IMR-90 (cell line): ENCODE results near the gene MPP2. TPM values are rescaled to one million over a fixed set of nuclear protein-coding genes. Genes with fewer than 3 reads are reported as not detected.

Experiments
- ATAC-seq: fragments of 200-7000 bp; cut with Tn5 transposase; 2 replicates; pipeline ENCODE4 v1.9.1; 2020; ENCODE audit warnings: low read depth, mild to moderate bottlenecking, moderate library complexity
- BruUV-seq: library from RNA; stranded (reverse); fragments of 400-500 nt; replicated peaks from 2 replicates; lab custom pipeline; 2021; lab: Mats Ljungman, UMichigan
- CTCF ChIA-PET: fragments of 300-600 bp; formaldehyde crosslinking; extraction: SDS; loops from one replicate; lab custom pipeline; 2021; ENCODE audit warnings: antibody characterized with exemption; lab: Yijun Ruan, JAX
- POLR2A ChIA-PET: fragments of 300-600 bp; sonication (Branson Sonifier 250); formaldehyde crosslinking; loops from one replicate; lab custom pipeline; 2022; ENCODE audit warnings: antibody characterized with exemption; ENCODE audit not compliant: unreplicated experiment; lab: Charles Lee
- DNase-seq: peaks from one replicate; pipeline ENCODE4 v3.0.0; 2013
- H2AFZ ChIP-seq: replicated peaks from 2 replicates; pipeline ENCODE3; 2013; ENCODE audit warnings: low read length, mild to moderate bottlenecking; ENCODE audit not compliant: poor library complexity
- H2AK5ac ChIP-seq: 2 replicates; pipeline ENCODE4 v1.6.1; 2013; ENCODE audit warnings: low read depth, low read length, inconsistent platforms
- H2AK9ac ChIP-seq: replicated peaks from 2 replicates; pipeline ENCODE3; 2013; ENCODE audit warnings: mild to moderate bottlenecking, low read depth, low read length, moderate library complexity; ENCODE audit not compliant: poor library complexity
- H2BK120ac ChIP-seq: 2 replicates; pipeline ENCODE4 v1.6.1; 2013; ENCODE audit warnings: low read depth, low read length, inconsistent platforms
- H2BK15ac ChIP-seq: 3 replicates; pipeline ENCODE4 v1.6.1; 2013; ENCODE audit warnings: low read depth, low read length, inconsistent platforms
- H2BK20ac ChIP-seq: 2 replicates; pipeline ENCODE4 v1.6.1; 2013; ENCODE audit warnings: low read depth, mild to moderate bottlenecking, inconsistent platforms, low read length, moderate library complexity
- H2BK5ac ChIP-seq: 2 replicates; pipeline ENCODE4 v1.6.1; 2013; ENCODE audit warnings: mild to moderate bottlenecking, low read depth, low read length, inconsistent platforms; ENCODE audit not compliant: poor library complexity, severe bottlenecking
- H3K14ac ChIP-seq: replicated peaks from 2 replicates; pipeline ENCODE4 v1.6.1; 2013; ENCODE audit warnings: low read depth, low read length, inconsistent platforms
- H3K18ac ChIP-seq: 2 replicates; pipeline ENCODE4 v1.6.1; 2013; ENCODE audit warnings: low read depth, low read length, control low read depth
- H3K23ac ChIP-seq: 2 replicates; pipeline ENCODE4 v1.6.1; 2013; ENCODE audit warnings: low read depth, low read length, inconsistent platforms
- H3K27ac ChIP-seq: 2 replicates; pipeline ENCODE4 v1.5.1; 2013; ENCODE audit warnings: mild to moderate bottlenecking, control low read depth, low read length; ENCODE audit not compliant: insufficient read depth
- H3K27me3 ChIP-seq: 2 replicates; pipeline ENCODE4 v1.6.1; 2013; ENCODE audit warnings: low read length; ENCODE audit not compliant: control insufficient read depth, insufficient read depth
- H3K36me3 ChIP-seq: 2 replicates; pipeline ENCODE4 v1.6.1; 2013; ENCODE audit warnings: low read length, mixed read lengths; ENCODE audit not compliant: control insufficient read depth, insufficient read depth
- H3K4ac ChIP-seq: 2 replicates; pipeline ENCODE4 v1.6.1; 2013; ENCODE audit warnings: low read depth, low read length, inconsistent platforms
- H3K4me1 ChIP-seq: 2 replicates; pipeline ENCODE4 v1.6.1; 2013; ENCODE audit warnings: low read length, mixed read lengths; ENCODE audit not compliant: control insufficient read depth, insufficient read depth
- H3K4me2 ChIP-seq: 2 replicates; pipeline ENCODE4 v1.6.1; 2013; ENCODE audit warnings: low read depth, mild to moderate bottlenecking, control low read depth, low read length, moderate library complexity
- H3K4me3 ChIP-seq: 2 replicates; pipeline ENCODE4 v1.5.1; 2013; ENCODE audit warnings: low read depth, mild to moderate bottlenecking, control low read depth, low read length, moderate library complexity; ENCODE audit not compliant: insufficient read depth
- H3K56ac ChIP-seq: 2 replicates; pipeline ENCODE4 v1.6.1; 2013; ENCODE audit warnings: low read length, inconsistent platforms; ENCODE audit not compliant: insufficient read depth; ENCODE audit errors: extremely low read depth
- H3K79me1 ChIP-seq, 2 experiments: 2 replicates each; pipeline ENCODE4 v1.6.1; 2013; ENCODE audit warnings: low read length in 2 of 2, inconsistent platforms in 1 of 2, low read depth in 1 of 2
- H3K9ac ChIP-seq: 2 replicates; pipeline ENCODE4 v1.6.1; 2013; ENCODE audit warnings: low read depth, low read length, control low read depth
- H3K9me1 ChIP-seq: 2 replicates; pipeline ENCODE4 v1.6.1; 2013; ENCODE audit warnings: low read length, inconsistent platforms; ENCODE audit not compliant: insufficient read depth
- H3K9me3 ChIP-seq: 2 replicates; pipeline ENCODE4 v1.6.1; 2013; ENCODE audit warnings: low read length; ENCODE audit not compliant: control insufficient read depth, insufficient read depth
- H4K20me1 ChIP-seq: 2 replicates; pipeline ENCODE4 v1.6.1; 2013; ENCODE audit warnings: low read length, inconsistent platforms; ENCODE audit not compliant: insufficient read depth
- H4K5ac ChIP-seq: 2 replicates; pipeline ENCODE4 v1.6.1; 2013; ENCODE audit warnings: mild to moderate bottlenecking, low read depth, low read length, control low read depth
- H4K8ac ChIP-seq, 2 experiments: 2 replicates each; pipeline ENCODE4 v1.6.1; 2013; ENCODE audit warnings: low read depth in 2 of 2, low read length in 2 of 2, control low read depth in 1 of 2, inconsistent platforms in 1 of 2
- H4K91ac ChIP-seq: 2 replicates; pipeline ENCODE4 v1.6.1; 2013; ENCODE audit warnings: low read depth, low read length, inconsistent platforms; ENCODE audit not compliant: insufficient read depth
- BHLHE40 ChIP-seq: fragments of 150-350 bp; IDR thresholded peaks from 2 replicates; pipeline ENCODE4 v1.6.1; 2016; ENCODE audit warnings: mild to moderate bottlenecking, low read depth, low read length
- CTCF ChIP-seq: conservative IDR thresholded peaks from 2 replicates; pipeline ENCODE4 v1.5.1; 2012; ENCODE audit warnings: mild to moderate bottlenecking, low read depth, low read length, improper control_type of control experiment
- ELK1 ChIP-seq: fragments of 150-350 bp; IDR thresholded peaks from 2 replicates; pipeline ENCODE4 v1.6.1; 2016; ENCODE audit warnings: low read depth, mild to moderate bottlenecking, low read length, moderate library complexity, borderline replicate concordance
- FOS ChIP-seq: fragments of 150-350 bp; IDR thresholded peaks from 2 replicates; pipeline ENCODE4 v1.6.1; 2016; ENCODE audit warnings: low read depth, low read length
- MAFK ChIP-seq: IDR thresholded peaks from 2 replicates; pipeline ENCODE4 v1.6.1; 2012; ENCODE audit warnings: low read depth, low read length, improper control_type of control experiment
- MAZ ChIP-seq: IDR thresholded peaks from 2 replicates; pipeline ENCODE4 v1.6.1; 2012; ENCODE audit warnings: low read depth, mild to moderate bottlenecking, low read length, improper control_type of control experiment, moderate library complexity, borderline replicate concordance
- MXI1 ChIP-seq: IDR thresholded peaks from 2 replicates; pipeline ENCODE4 v1.6.1; 2012; ENCODE audit warnings: low read depth, mild to moderate bottlenecking, low read length, moderate library complexity, borderline replicate concordance
- RAD21 ChIP-seq: IDR thresholded peaks from 2 replicates; pipeline ENCODE4 v1.6.1; 2012; ENCODE audit warnings: low read length, improper control_type of control experiment
- SMC3 ChIP-seq: fragments of 150-350 bp; IDR thresholded peaks from 2 replicates; pipeline ENCODE4 v1.6.1; 2016; ENCODE audit warnings: low read depth, mild to moderate bottlenecking, antibody characterized with exemption, low read length, moderate library complexity
- USF2 ChIP-seq: fragments of 150-350 bp; IDR thresholded peaks from 2 replicates; pipeline ENCODE4 v1.6.1; 2017; ENCODE audit warnings: mild to moderate bottlenecking, antibody characterized with exemption, low read length, low read depth
- WGBS, 2 experiments: methylation state at CpG; one replicate each; pipeline versions ENCODE4 v1.1.5 to v1.1.7; 2013; ENCODE audit warnings: missing lambda C conversion rate in 2 of 2; ENCODE audit not compliant: insufficient read length in 1 of 2; ENCODE audit errors: extremely low coverage in 2 of 2; 5-methylcytosine and 5-hydroxymethylcytosine counted together
- dilution Hi-C: fragments of 300-500 bp; cut with HindIII; formaldehyde crosslinking; loops from one replicate; pipeline ENCODE4 v1.14.3; 2018; ENCODE audit warnings: low sequenced_read_pairs; ENCODE audit not compliant: unreplicated experiment
- in situ Hi-C: fragments of 300-500 bp; cut with MboI; formaldehyde crosslinking; loops from 3 replicates; pipeline ENCODE4 v1.14.3; 2019; ENCODE audit warnings: low sequenced_read_pairs, inconsistent platforms, mixed read lengths
- intact Hi-C: fragments of 100-400 bp; cut with micrococcal nuclease; formaldehyde crosslinking; loops from 2 replicates; pipeline ENCODE4 v1.10.0; 2022
- polyA plus RNA-seq, 3 experiments: library from polyadenylated mRNA; depleted of rRNA; stranded (reverse); fragments of >200 nt; gene quantifications; 2 replicates each; pipeline ENCODE4 v1.2.3, GENCODE V29; 2012; ENCODE audit warnings: low replicate concordance in 1 of 3
- total RNA-seq: library from RNA; depleted of rRNA; stranded (reverse); fragments of >200 nt; gene quantifications from 2 replicates; pipeline ENCODE4 v1.2.3, GENCODE V29; 2012

MPP2 gene
- total and polyA plus RNA-seq, 2 of the 4 experiments (the other 2 are of a cell fraction), result 3.2 to 3.8 TPM

- Histone ChIP-seq H3K56ac (no peak overlapping the region), H4K8ac (no peak overlapping the region), H3K9me1 (peaks cover 3% of the 10 kb centered on the region; the same call in 1 of the 2 replicates), H3K23ac (no peak overlapping the region), H3K36me3 (no peaks in the 10 kb centered on the region), H4K5ac (no peak overlapping the region), H3K4ac (no peak overlapping the region), H2BK120ac (no peak overlapping the region), H3K9ac (no peak overlapping the region), H2BK15ac (no peak overlapping the region), H2AFZ (no peak overlapping the region), H4K91ac (no peak overlapping the region), H2BK5ac (no peak overlapping the region), H2AK9ac (no peak overlapping the region), H3K14ac (no peak overlapping the region), H3K9me3 (no peaks in the 10 kb centered on the region), H2AK5ac (no peak overlapping the region), H3K4me2 (no peak overlapping the region), H3K27me3 (peaks cover 66% of the 10 kb centered on the region), H2BK20ac (no peak overlapping the region), H4K20me1 (no peaks in the 10 kb centered on the region), H3K27ac (no peak overlapping the region), H3K18ac (no peak overlapping the region), H3K4me1 (no peaks in the 10 kb centered on the region), H3K79me1 (no peaks in the 10 kb centered on the region), H3K4me3 (no peak overlapping the region)
- DNase-seq (peak; percentile 22), ATAC-seq (peak; percentile 29; the same call in 1 of the 2 replicates)
- ChIA-PET CTCF (no interaction called here), POLR2A (no interaction called here)
- no TSS peak for BruUV-seq
- intact Hi-C loops (no loop called here), in situ Hi-C loops (no loop called here), dilution Hi-C loops (no loop called here)
- WGBS, 2 experiments, result no CpG with 5 or more reads among the region's 3 CpGs
- TF ChIP-seq ELK1, result no peak
- TF ChIP-seq MXI1, result no peak
- no peak for TF ChIP-seq SMC3
- no peak for TF ChIP-seq CTCF
- no peak for TF ChIP-seq BHLHE40
- TF ChIP-seq FOS, result no peak
- no peak for TF ChIP-seq MAFK
- TF ChIP-seq RAD21, result no peak
- no peak for TF ChIP-seq MAZ
- TF ChIP-seq USF2, result no peak
Observed at GRCh38 chr17:43915559-43915958, 8.2 kb upstream of the MPP2 start.
